HL-60 (cell line): ENCODE data around the gene WNT7A.

Experiments
- GABPA ChIP-seq: IDR thresholded peaks from 2 replicates; pipeline ENCODE4 v1.6.1; 2012; ENCODE audit warnings: low read depth
- POLR2AphosphoS5 ChIP-seq: IDR thresholded peaks from 2 replicates; pipeline ENCODE4 v1.6.1; 2012; ENCODE audit warnings: low read depth
- REST ChIP-seq: IDR thresholded peaks from 2 replicates; pipeline ENCODE4 v1.6.1; 2012; ENCODE audit warnings: low read depth; ENCODE audit not compliant: insufficient replicate concordance
- SPI1 ChIP-seq: IDR thresholded peaks from 2 replicates; pipeline ENCODE4 v1.6.1; 2012; ENCODE audit warnings: low read depth, mild to moderate bottlenecking, borderline replicate concordance
- TF ChIP-seq, protein P1 (sequence below): IDR thresholded peaks from one replicate; pipeline ENCODE4 v1.5.1; 2011; ENCODE audit warnings: low read length, control low read depth, inconsistent platforms; ENCODE audit not compliant: insufficient read depth

DNA sequence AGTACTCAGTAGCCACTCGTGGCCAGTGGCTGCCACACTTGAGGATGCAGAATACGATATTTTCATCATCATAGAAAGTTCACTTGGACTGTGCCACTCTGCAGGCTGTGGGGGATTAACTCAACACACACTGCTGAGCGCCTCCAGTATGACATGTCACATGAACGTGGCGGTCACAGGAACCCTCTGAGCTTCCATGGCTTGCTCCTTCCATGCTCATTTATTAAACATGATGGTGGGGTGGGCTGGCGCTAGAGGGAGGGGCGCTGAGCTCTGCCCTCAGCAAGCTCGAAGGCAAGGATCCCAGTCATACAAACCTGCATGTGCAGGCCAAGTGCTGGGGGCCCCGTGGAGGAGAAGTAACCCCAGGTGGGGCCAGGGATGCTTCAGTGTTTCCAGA lies 85.5 kb downstream of the WNT7A start:
- TF ChIP-seq, protein P1, sequence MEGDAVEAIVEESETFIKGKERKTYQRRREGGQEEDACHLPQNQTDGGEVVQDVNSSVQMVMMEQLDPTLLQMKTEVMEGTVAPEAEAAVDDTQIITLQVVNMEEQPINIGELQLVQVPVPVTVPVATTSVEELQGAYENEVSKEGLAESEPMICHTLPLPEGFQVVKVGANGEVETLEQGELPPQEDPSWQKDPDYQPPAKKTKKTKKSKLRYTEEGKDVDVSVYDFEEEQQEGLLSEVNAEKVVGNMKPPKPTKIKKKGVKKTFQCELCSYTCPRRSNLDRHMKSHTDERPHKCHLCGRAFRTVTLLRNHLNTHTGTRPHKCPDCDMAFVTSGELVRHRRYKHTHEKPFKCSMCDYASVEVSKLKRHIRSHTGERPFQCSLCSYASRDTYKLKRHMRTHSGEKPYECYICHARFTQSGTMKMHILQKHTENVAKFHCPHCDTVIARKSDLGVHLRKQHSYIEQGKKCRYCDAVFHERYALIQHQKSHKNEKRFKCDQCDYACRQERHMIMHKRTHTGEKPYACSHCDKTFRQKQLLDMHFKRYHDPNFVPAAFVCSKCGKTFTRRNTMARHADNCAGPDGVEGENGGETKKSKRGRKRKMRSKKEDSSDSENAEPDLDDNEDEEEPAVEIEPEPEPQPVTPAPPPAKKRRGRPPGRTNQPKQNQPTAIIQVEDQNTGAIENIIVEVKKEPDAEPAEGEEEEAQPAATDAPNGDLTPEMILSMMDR = no peak
- TF ChIP-seq REST (no peak), POLR2AphosphoS5 (no peak), GABPA (no peak), SPI1 (no peak)
